CD1c-positive myeloid dendritic cell (primary cell): Measurements from ENCODE around the gene ITGB5.
"Not testable (repeated sequence)": the region's sequence is repeated elsewhere in the genome, so short reads cannot be mapped to it uniquely, and the experiment has no call there.

ENCODE experiments used
- DNase-seq: peaks from one replicate; pipeline ENCODE4 v3.0.0-alpha.2; 2016; ENCODE audit errors: extremely low spot score

ITGB5 gene

DNA sequence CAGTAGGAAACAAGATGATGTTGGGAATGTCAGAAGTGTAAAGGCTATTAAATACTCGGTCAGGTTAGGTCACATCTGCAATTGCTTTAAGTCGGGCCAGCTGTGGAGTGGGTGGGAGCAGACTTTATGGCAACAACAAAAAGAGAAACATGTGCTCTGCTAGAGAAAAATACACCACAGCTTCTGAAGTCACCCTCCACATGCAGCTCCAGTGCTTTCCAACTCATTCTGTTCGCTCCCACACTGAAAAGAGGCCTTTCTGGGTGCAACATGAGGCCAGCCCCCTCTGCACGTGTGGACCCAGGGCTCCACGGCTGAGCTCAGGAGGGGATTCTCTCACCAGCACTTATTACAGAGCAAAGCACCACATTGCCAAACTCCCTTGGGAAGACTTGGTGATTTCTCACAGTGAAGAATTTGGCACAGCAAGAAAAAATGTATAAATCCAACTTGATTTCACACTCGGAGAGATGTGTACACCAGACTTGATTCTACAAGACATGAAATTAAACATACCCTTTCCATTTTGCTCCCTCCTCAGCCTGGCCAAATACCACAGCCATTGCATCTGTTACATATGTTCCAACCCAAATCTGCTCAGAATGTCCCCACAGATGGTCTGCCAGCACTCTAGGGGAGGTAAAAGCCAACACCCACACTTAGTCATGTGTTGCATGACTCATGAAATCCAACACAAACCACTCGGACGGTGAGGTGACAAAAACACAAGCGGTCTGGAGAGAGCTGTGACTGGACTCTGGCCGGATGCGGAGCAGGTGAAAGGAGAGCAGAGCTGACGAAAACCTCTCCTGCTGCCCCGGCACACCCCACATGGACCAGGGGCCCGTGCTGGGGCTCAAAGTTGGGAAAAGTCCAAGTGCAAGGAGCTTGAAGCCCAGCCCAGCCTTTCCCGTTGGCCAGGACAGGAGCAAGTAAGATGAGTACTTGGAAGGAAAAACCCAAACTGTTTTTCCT, 74.6 kb downstream of the ITGB5 start:
- DNase-seq = no peak

DNA sequence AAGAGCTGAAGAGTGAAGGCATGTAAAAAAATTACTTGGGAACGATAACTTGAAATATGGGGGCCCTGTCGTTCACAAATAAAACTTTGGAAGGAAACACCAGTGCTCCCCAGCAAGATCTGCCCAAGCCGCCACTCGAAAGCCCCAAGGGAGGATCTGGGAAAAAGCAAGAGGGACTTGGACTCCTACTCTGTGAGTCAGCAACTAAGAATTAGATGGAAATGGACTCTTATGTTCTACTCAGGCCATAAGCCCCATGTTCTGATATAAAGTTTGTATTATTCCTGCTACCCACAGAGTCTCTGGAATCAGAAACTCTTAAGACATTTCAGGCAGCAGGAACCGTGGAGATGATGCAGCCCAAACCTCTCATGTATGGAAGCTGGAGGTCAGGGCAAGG, 75.7 kb downstream of the ITGB5 start:
- DNase-seq = no peak

DNA sequence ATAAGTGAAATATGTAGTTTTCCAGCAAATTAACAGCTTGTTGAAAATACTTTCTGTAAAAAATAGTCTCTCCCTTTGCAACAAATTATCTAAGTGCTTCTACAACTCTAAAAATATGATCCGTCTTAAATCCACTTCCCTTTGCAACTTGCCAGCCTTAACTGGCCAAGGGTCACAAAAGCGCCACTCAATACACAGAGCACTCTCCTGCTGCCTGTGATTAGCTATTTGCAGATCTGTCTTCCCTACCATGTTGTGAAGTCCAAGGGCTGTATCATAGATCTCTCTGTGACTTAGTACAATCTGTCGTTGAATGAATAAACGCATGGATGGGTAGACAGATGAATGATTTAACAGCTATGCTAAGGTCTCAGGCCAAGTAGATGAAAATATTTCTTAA, 76.2 kb downstream of the ITGB5 start:
- DNase-seq = no peak

DNA sequence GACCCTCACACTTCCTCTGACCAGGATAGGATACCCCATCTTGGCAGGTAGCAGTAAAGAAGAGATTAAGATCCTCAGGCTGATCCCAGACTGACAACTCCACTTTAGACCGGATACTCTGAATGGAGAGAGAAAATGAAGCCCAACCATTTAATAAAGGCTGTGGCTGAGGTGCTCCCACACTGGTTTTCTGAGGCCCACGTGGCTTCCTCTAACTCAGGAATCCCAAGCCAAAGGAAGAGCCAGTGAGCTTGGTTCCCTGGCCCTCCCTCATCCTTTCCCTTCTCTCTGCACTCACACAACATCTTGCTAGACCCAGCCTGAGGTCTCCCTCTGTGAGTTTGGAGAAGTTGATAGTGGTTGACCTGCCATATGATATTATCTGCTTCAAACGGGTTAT, 78.1 kb downstream of the ITGB5 start:
- no peak for DNase-seq

DNA sequence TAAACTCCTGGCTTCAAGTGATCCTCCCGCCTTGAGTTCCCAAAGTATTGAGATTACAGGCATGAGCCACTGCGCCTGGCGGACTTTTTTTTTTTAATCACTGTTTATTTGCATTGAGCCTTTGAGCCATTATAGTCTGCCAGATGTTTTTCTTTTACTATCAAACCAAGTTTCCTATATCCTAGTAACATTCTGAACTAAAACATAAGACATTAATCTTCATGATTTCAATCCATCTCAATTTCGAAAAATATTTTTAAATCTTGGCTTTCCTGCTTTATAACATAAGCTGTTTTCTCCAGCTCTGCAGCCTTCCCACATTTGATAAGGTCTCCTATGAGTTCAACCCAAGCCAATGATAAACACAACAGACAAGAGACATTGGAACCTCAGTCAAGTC, 81.5 kb downstream of the ITGB5 start:
- no peak for DNase-seq

DNA sequence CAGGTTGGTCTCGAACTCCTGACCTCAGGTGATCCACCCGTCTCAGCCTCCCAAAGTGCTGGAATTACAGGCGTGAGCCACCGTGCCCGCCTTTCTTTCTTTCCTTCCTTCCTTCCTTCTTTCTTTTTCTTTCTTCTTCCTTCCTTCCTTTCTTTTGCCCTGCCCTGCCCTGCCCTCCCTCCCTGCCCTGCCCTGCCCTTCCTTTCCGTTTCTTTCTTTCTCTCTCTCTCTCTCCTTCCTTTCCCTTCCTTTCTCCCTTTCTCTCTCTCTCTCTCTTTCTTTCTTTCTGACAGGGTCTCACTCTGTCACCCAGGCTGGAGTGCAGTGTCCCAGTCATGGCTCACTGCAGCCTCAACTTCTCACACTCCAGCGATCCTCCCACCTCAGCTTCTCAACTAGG, 82.3 kb downstream of the ITGB5 start:
- no peak for DNase-seq

DNA sequence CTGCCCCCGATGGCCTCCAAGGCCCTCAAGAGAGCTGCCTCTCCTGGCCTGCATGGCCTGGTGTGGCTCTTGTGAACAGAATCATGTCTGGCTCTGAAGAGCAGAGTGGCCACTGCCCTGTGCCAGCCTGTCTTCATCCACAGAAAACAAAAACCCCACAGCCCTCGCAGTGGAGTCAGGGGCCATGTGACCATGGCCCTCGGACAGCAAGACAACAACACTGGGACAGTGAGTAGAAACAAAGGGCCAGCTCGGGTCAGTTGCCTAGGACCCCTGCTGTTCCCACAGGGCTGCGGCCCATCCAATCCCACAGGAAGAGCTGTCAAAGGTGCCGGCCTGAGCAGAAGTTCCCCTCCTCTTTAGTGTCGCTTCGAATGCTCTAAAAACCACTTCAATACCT, 84.5 kb downstream of the ITGB5 start:
- no peak for DNase-seq

DNA sequence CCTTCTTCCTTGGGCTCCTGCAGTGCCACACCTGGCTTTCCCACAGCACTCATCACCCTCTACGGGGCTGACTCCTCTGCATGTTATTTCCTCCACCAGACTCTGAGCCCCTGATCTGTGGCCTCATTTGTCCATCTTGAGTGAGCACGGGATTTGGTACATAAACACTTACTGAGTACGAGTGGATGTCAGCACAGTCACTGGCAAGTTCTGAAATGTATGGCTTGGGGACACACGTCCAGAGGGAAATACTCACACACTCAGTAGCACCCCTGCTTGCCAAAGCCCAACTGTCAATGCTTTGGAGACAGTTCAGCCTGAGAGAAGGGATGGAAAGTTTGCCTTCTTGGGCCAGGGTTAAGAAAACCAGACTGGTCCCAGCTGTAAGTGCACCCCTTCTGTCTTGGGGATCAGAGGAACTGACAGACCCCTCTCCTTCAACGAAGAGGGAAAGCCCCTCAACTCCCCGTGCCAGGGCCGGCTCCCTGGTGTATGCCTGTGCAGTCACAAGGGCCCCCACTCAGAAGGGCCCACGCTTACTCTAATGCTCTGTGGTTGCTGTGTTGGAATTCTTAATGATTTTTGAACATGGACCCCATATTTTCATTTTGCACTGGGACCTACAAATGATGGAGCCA, 85.0 kb downstream of the ITGB5 start:
- DNase-seq = no peak

DNA sequence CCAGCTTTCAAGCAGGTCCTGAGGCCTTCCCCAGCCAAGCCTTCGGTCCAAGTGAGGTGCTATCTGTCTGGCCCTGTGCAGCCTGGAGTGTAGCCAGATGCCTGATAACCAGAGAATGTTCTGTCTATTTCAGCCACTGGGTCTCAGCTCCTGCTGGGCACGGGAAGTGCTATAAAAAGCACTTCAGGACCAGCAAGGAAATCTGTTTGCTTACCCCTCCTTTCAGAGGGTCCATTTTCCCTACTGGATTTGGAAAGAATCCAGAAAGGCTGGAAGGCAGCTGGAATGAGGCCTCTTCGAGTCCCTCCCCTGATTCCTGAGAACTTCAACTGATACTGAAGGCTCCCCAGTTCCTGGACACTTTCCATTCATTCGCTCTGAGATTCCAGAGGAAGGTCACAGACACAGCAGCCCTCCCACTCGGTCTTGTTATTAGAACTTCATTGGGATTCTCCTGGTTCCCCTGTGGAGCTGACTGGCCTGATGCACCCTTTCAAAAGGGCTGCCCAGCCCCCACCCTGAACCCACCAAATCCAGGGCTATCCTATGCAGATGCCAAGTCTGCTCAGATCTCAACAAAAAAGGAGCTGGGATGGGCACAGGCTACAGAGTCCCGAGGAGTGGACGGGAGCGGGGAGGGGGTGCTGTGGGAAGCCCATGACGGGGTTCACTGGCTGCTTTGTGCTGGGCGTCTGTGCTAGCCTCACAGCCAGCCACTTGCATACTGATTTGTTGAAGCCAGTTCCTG, 86.5 kb downstream of the ITGB5 start:
- DNase-seq = no peak

DNA sequence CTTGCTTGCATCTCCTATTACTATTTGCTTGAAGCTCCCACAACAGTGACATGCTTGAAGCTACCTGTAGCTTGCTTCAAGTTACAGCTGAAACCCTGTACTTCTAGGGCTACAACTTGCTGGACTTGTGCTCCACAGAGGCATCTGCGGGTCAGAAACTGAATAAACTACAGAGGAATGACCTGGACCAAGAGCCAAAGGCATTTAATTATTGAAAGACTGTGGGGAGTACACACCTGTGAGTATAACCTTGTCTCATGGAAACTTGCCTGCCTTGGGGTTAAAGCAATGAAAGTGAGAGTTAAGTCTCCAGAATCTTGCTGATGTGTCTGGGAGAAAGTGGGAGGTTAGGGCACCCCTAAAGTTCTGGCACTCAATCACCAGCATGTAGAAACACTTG, 87.1 kb downstream of the ITGB5 start:
- DNase-seq = no peak

DNA sequence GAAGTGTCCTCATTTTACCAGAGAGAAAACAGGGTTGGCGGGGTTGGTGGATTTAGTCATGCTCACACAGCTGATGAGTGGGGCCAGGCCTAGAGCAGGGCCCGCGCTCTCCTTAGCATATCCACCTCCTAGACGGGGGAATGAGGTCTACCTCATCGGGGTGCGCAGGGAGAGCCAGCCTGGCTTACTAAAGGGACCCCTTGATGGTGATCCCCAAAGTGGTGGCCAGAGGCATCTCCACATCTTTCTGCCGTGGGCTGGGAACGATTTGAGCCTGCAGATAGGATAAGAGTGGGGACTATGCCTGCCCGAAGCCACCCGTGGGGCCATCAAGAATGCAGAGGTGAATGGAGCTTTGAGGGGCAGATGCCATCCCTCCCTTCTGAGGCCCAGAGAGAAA, 87.5 kb downstream of the ITGB5 start:
- DNase-seq = no peak

DNA sequence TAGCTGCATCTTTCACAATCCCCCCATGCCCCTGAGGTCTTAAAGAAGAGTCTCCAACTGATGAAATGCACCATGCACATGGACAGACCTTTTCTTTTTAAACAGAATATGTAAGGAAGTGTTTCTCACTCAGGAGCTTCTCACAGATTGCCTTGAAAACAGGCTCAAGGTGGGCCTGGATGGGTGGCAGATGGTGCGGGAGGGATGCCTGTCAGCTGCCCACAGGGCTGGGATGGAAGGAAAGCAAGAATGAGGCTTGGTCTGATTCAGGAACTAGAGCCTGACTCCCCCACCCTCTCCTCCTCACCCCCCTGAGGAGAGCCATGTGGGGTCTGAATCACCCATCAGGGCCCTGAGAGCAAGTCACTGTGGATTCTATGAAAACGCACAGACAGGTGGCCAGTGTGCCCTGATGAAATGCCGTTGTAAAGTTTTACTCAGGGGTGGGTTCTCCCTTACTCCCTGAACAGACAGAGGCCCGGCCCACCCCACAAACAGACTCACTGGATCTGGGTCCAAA, 89.7 kb downstream of the ITGB5 start:
- no peak for DNase-seq

DNA sequence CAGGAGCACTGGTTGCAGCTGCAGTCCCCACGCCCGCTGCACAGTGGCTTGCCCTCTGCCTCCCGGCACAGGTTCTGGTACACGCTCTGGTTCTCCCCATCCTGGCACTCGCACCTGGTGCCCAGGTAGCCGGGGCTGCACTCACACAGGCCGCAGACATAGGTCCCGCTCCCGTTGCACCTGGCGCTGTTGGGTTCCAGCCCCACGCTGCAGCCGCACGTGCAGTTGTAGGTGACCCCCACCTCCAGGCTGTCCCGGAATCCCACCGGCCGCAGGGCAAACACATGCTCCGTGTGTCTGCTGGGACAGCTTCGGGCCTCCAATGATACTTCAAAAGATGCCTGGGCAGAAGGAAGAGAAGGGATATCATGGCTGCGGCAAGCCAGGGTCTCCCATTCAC, 90.7 kb downstream of the ITGB5 start:
- no peak for DNase-seq

DNA sequence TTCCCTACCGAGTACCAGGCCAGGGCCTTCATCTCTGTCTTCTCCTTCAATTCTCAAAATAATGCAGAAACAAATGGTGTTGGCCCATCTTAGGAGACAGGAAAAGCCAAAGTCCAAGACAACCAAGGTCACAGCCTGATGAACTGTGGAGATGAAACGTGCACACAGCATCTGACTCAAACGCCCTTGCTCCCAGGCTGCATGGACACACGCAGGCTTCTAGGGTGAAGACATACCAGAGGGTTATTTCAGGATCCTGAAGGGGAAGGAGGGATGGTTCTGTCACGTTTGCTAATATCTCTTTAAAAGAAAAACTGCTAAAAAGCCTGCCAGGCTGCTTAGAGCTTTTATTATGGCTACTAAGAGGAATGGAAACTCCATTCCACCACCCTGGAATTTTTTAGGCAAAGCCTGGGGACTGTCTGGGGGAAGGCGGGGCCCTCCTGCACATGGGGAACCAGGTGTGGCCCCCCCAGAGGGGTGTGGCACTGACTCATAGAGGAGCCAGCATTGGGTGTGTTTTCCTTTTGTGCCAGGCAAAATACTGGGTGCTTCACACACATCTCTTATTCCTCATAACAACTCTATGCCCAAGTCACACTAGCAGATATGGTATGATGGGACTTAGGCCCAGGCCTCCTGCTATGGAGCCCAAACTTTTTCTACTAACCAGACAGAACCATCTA, 94.0 kb downstream of the ITGB5 start:
- DNase-seq = no peak

DNA sequence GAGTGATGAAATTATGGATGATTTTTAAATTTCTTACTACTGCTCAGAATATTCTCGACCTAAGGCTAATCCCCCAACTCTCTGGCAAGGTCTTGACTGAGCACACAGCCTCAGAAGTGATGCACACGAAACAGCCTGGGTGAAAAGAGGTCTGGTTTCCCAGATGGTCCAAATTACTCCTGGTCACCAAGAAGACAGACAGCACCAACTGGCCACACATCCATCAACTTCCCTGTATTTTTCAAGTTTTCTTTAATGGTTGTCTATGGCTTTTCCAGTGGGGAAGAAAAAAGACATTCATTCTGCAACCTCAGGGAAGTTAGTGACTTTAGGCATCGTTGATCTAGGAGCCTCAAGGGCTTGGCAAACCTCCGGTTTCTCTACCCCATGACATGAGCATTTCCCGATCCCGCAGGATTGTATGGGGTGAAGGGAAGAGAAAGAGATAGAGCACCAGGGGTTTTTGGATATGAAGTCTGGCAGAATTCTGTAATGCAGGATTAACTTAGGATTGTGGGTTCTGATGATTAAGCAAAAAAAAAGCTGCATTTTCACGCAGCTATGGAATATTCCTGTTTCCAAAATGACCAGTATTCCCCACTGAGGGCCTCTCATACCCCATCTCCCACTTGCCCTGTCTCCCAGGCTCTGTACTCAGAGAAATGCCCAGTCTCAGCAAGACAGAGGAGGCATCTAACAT, 94.7 kb downstream of the ITGB5 start:
- no peak for DNase-seq

DNA sequence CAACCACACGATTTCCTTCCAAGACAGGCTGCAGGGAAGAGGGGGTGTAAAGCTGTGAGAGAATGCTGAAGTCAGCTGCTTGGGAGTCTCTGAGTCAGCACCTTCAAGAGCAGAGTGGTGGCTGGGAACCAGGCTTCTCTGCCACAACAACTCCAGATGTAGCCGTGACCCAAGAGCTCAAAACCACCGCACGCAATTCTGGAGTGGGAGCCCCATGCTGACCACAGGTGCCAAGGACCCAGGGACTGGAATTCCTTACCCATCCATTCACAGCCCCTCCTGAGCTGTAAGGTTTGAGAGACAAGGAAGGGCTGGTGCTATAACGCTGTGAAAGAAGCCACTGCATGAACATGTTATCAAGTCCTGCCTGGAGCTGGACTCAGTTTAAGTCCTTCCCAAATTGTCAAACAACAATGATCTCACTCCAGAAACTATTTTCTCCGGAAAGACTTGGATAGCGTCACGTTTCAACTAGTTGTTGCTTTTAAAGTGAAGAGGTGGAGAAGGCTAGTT, 95.5 kb downstream of the ITGB5 start:
- no peak for DNase-seq

DNA sequence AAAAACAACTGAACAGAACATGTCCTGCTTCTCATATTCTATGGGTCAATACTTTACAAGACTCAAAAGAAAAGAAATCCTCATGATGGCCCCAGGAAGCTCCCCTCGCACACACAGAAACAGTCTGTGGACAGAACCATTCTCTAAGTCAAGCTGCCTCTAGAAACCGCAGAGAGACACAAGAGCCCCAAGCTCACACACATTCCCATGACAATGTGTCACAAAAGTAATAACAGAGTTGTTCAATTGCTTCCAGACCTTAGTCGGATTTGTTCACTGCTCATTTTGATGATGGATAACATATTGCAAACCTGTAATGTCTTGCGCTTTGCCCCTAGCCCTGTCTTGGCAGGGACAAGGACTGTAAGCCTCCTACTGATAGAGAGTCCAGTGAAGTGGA, 96.0 kb downstream of the ITGB5 start:
- DNase-seq = no peak

DNA sequence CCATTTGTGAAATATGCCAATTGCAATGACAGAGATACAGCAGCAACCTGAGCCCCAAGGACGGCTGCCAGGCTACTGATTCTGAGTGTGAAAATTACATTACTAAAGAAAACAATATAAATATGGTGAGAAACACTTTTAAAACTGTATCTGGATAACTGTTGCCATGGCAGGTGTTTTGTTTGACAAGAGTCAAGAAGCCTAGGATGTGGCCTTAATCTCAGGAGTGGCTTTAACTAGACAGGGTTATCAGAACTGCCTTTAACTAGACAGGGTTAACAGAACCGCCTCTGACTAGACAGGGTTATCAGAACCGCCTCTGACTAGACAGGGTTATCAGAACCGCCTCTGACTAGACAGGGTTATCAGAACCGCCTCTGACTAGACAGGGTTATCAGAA, 98.1 kb downstream of the ITGB5 start:
- DNase-seq = not testable (repeated sequence)

DNA sequence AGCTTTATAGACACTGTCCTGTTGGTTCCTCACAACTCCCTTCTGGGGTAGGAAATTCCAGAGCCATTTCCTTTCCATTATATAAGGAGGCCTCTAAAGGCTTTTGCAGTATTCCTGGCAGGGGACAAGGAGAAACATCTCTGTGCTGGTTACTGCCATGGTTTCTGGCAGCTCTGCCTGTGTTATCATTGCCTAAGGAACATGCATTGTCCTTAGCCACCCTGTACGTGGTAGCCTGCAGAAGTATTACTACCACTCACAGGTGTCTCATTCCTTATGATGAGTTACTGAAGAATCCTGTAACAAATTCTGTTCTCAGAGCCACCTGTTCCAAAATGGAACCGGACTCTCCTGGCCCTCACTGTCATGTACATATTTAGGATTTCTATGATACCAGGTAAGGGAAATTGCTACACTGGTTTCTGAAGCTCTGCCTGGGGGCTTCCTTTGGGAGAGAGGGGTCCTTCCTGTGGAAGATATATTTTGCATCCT, 98.9 kb downstream of the ITGB5 start:
- DNase-seq = no peak

DNA sequence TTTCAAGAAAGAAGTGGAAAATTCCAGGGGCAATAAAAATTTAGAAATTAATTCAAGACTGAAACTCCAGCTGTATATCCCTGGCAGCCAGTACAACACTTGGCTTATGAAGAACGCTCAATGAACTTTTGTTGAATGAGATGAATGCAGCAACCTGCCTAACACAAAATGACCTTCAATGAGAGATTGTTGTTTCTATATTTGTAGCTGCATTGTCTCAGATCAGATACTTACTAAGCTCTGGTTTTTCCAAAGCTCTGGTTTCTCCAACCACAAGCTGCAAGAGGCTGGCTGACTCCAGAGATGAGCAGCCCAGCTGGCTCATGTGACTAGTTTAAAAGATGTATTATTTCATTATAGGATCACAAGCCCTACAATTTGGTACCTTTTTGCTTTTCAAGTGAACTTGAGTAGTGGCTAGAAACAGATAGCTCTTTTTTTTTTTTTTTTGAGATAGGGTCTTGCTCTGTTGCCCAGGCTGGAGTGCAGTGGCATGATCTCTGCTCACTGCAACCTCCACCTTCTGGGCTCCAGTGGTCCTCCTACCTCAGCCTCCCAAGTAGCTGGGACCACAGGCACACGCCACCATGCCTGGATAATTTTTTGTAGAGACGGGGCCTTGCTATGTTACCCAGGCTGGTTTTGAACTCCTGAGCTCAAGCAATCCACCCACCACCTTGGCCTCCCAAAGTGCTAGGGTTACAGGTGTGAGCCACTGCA, 99.5 kb downstream of the ITGB5 start:
- DNase-seq = no peak
